PC-9 (cell line): ENCODE measurements around the gene RFX7.

Experiments
- EZH2 ChIP-seq: fragments of 200-600 bp; sonication (generic); IDR thresholded peaks from 2 replicates; pipeline ENCODE4 v1.8.0; 2017; ENCODE audit warnings: antibody characterized with exemption, low read depth
- TF ChIP-seq, protein P1 (sequence below): fragments of 200-600 bp; sonication (generic); conservative IDR thresholded peaks from 2 replicates; pipeline ENCODE4 v1.6.1; 2017; ENCODE audit warnings: mixed run types, antibody characterized with exemption, mild to moderate bottlenecking, moderate library complexity

DNA sequence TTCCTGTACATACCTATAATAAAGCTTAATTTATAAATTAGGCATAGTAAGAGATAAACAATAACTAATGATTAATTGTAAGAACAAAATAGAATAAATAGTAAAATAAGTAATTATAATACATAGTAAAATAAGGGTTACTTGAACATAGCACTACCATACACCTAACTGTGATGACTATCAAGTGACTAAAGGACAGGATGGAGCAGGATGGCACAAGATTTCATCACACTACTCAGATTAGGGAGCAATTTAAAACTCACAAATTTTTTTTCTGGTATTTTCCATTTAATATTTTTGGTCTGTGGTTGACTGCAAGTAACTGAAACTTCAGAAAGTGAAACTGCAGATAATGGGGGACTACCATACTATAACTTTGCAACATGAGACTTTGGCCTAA is 14.8 kb downstream of the RFX7 start:
- TF ChIP-seq, protein P1, sequence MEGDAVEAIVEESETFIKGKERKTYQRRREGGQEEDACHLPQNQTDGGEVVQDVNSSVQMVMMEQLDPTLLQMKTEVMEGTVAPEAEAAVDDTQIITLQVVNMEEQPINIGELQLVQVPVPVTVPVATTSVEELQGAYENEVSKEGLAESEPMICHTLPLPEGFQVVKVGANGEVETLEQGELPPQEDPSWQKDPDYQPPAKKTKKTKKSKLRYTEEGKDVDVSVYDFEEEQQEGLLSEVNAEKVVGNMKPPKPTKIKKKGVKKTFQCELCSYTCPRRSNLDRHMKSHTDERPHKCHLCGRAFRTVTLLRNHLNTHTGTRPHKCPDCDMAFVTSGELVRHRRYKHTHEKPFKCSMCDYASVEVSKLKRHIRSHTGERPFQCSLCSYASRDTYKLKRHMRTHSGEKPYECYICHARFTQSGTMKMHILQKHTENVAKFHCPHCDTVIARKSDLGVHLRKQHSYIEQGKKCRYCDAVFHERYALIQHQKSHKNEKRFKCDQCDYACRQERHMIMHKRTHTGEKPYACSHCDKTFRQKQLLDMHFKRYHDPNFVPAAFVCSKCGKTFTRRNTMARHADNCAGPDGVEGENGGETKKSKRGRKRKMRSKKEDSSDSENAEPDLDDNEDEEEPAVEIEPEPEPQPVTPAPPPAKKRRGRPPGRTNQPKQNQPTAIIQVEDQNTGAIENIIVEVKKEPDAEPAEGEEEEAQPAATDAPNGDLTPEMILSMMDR: no peak
- TF ChIP-seq EZH2: no peak
